HCT116 (cell line): ENCODE results near the gene ERC2. TPM values are rescaled to one million over a fixed set of nuclear protein-coding genes. Genes with fewer than 3 reads are reported as not detected.

Source experiments
- ATAC-seq: fragments of 200-7000 bp; cut with Tn5 transposase; 2 replicates; pipeline ENCODE4 v1.9.1; 2020; ENCODE audit warnings: mild to moderate bottlenecking, moderate library complexity
- BruUV-seq: library from RNA; stranded (reverse); fragments of 400-500 nt; replicated peaks from 2 replicates; lab custom pipeline; 2021; lab: Mats Ljungman, UMichigan
- CTCF ChIA-PET: fragments of 300-600 bp; sonication (Branson Sonifier 250); formaldehyde crosslinking; loops from one replicate; lab custom pipeline; 2021; ENCODE audit warnings: antibody characterized with exemption; lab: Charles Lee
- POLR2A ChIA-PET: fragments of 300-600, 350-600 bp; sonication (Branson Sonifier 250); formaldehyde crosslinking; loops from one replicate; lab custom pipeline; 2021; ENCODE audit warnings: antibody characterized with exemption; lab: Charles Lee
- RAD21 ChIA-PET, 2 experiments: fragments of 300-600 bp; sonication (Branson Sonifier 250); formaldehyde crosslinking; loops; one replicate each; lab custom pipeline; 2023; ENCODE audit warnings: low total read pairs in 2 of 2; ENCODE audit not compliant: uncharacterized antibody in 2 of 2, unreplicated experiment in 2 of 2, low non-redundant PET in 1 of 2; lab: Charles Lee
- DNase-seq: peaks from one replicate; pipeline ENCODE4 v3.0.0-alpha.2; 2010; ENCODE audit warnings: low read depth, low spot score
- H2AFZ ChIP-seq: fragments of 200-600 bp; shearing (Covaris generic), sonication (generic); 2 replicates; pipeline ENCODE4 v1.6.1; 2017; ENCODE audit warnings: low read depth, mixed run types, mixed read lengths, antibody characterized with exemption, low read length; ENCODE audit not compliant: poor library complexity, severe bottlenecking
- H3K27ac ChIP-seq: 2 replicates; pipeline ENCODE4 v1.5.1; 2012; ENCODE audit warnings: low read depth, low read length
- H3K27me3 ChIP-seq: fragments of 200-600 bp; sonication (generic); 2 replicates; pipeline ENCODE4 v1.6.1; 2016; ENCODE audit warnings: mixed run types, low read length, mixed read lengths; ENCODE audit not compliant: insufficient read depth
- H3K36me3 ChIP-seq, 2 experiments: fragments of 200-500 bp in 1 of 2; fragments of 200-600 bp in 1 of 2; sonication (Bioruptor generic) in 1 of 2; sonication (generic) in 1 of 2; 2 replicates each; pipeline versions ENCODE4 v1.5.1 to v1.6.1; 2014 to 2016; ENCODE audit warnings: low read length in 2 of 2, inconsistent platforms in 1 of 2, mixed read lengths in 1 of 2, mixed run types in 1 of 2; ENCODE audit not compliant: insufficient read depth in 2 of 2, control insufficient read depth in 1 of 2
- H3K4me1 ChIP-seq, 2 experiments: fragments of 200-600 bp in 1 of 2; sonication (generic) in 1 of 2; 2 replicates each; pipeline versions ENCODE4 v1.5.1 to v1.6.1; 2012 to 2017; ENCODE audit warnings: low read length in 2 of 2, inconsistent platforms in 1 of 2, mild to moderate bottlenecking in 1 of 2, mixed read lengths in 1 of 2, mixed run types in 1 of 2, moderate library complexity in 1 of 2; ENCODE audit not compliant: insufficient read depth in 2 of 2, control insufficient read depth in 1 of 2
- H3K4me2 ChIP-seq: fragments of 200-600 bp; sonication (generic); 2 replicates; pipeline ENCODE4 v1.6.1; 2017; ENCODE audit warnings: mixed run types, low read length, mixed read lengths
- H3K4me3 ChIP-seq, 2 experiments: fragments of 200-600 bp in 1 of 2; sonication (generic) in 1 of 2; replicated peaks in 1 of 2; 2 replicates each; pipeline ENCODE4 v1.5.1; 2011 to 2016; ENCODE audit warnings: low read length in 2 of 2, control low read depth in 1 of 2, low read depth in 1 of 2, mild to moderate bottlenecking in 1 of 2, mixed read lengths in 1 of 2, mixed run types in 1 of 2
- H3K79me2 ChIP-seq: fragments of 200-600 bp; sonication (generic); 2 replicates; pipeline ENCODE4 v1.6.1; 2017; ENCODE audit warnings: mild to moderate bottlenecking, mixed run types, low read length, moderate library complexity, mixed read lengths; ENCODE audit not compliant: insufficient read depth
- H3K9ac ChIP-seq: fragments of 200-600 bp; sonication (generic); 2 replicates; pipeline ENCODE4 v1.6.1; 2016; ENCODE audit warnings: low read length, mixed read lengths
- H3K9me2 ChIP-seq: fragments of 200-600 bp; sonication (generic), shearing (Covaris generic); 2 replicates; pipeline ENCODE4 v1.6.1; 2017; ENCODE audit warnings: mixed run types, mild to moderate bottlenecking, moderate library complexity; ENCODE audit not compliant: insufficient read depth
- H3K9me3 ChIP-seq, 2 experiments: fragments of 200-500 bp in 1 of 2; fragments of 200-600 bp in 1 of 2; sonication (Bioruptor generic) in 1 of 2; sonication (generic) in 1 of 2; 2 replicates each; pipeline ENCODE4 v1.6.1; 2014 to 2017; ENCODE audit warnings: low read length in 2 of 2, mixed read lengths in 2 of 2, inconsistent platforms in 1 of 2, low read depth in 1 of 2, mild to moderate bottlenecking in 1 of 2, mixed run types in 1 of 2, moderate library complexity in 1 of 2; ENCODE audit not compliant: control insufficient read depth in 1 of 2, insufficient read depth in 1 of 2
- H4K20me1 ChIP-seq: fragments of 200-600 bp; sonication (generic), shearing (Covaris generic); 2 replicates; pipeline ENCODE4 v1.6.1; 2017; ENCODE audit warnings: mixed run types, mild to moderate bottlenecking, moderate library complexity; ENCODE audit not compliant: insufficient read depth
- CBX3 ChIP-seq: IDR thresholded peaks from 2 replicates; pipeline ENCODE4 v1.6.1; 2012; ENCODE audit warnings: low read depth
- EGR1 ChIP-seq: IDR thresholded peaks from 2 replicates; pipeline ENCODE4 v1.6.1; 2012; ENCODE audit warnings: low read depth
- ELF1 ChIP-seq: IDR thresholded peaks from 2 replicates; pipeline ENCODE4 v1.6.1; 2012; ENCODE audit warnings: low read depth, borderline replicate concordance
- EZH2phosphoT487 ChIP-seq: fragments of 200-600 bp; IDR thresholded peaks from 2 replicates; pipeline ENCODE4 v1.6.1; 2018; ENCODE audit warnings: antibody characterized with exemption, borderline replicate concordance
- FOSL1 ChIP-seq: IDR thresholded peaks from 2 replicates; pipeline ENCODE4 v1.6.1; 2012; ENCODE audit warnings: low read depth
- JUND ChIP-seq: IDR thresholded peaks from 2 replicates; pipeline ENCODE4 v1.6.1; 2012
- POLR2A ChIP-seq: IDR thresholded peaks from 2 replicates; pipeline ENCODE4 v1.7.0; 2011; ENCODE audit warnings: borderline replicate concordance; ENCODE audit not compliant: insufficient read depth, insufficient read length; ENCODE audit errors: extremely low read depth
- POLR2AphosphoS5 ChIP-seq: IDR thresholded peaks from 2 replicates; pipeline ENCODE4 v1.6.1; 2011; ENCODE audit warnings: mild to moderate bottlenecking, low read depth, low read length, moderate library complexity
- RAD21 ChIP-seq: IDR thresholded peaks from 2 replicates; pipeline ENCODE4 v1.6.1; 2012; ENCODE audit warnings: low read depth, mild to moderate bottlenecking
- SIN3A ChIP-seq: IDR thresholded peaks from 2 replicates; pipeline ENCODE4 v1.6.1; 2012; ENCODE audit warnings: low read depth
- SP1 ChIP-seq: IDR thresholded peaks from 2 replicates; pipeline ENCODE4 v1.6.1; 2012; ENCODE audit warnings: low read depth
- TCF7L2 ChIP-seq: IDR thresholded peaks from 2 replicates; pipeline ENCODE4 v1.7.0; 2011; ENCODE audit warnings: borderline replicate concordance, inconsistent platforms; ENCODE audit not compliant: insufficient read depth, insufficient read length; ENCODE audit errors: extremely low read depth
- YY1 ChIP-seq: IDR thresholded peaks from 2 replicates; pipeline ENCODE4 v1.6.1; 2011; ENCODE audit warnings: low read length, low read depth, moderate library complexity, mild to moderate bottlenecking; ENCODE audit not compliant: insufficient replicate concordance; ENCODE audit errors: extremely low read depth
- ZFX ChIP-seq: fragments of 450-650 bp; IDR thresholded peaks from 2 replicates; pipeline ENCODE4 v1.6.1; 2017
- ZNF274 ChIP-seq: fragments of 200-500 bp; sonication (Bioruptor generic); IDR thresholded peaks from 2 replicates; pipeline ENCODE4 v1.6.1; 2014; ENCODE audit warnings: mild to moderate bottlenecking, low read depth, low read length, inconsistent platforms
- intact Hi-C: fragments of 100-400 bp; cut with micrococcal nuclease; formaldehyde crosslinking; loops from 2 replicates; pipeline ENCODE4 v1.10.0; 2022
- total RNA-seq: library from RNA; stranded (reverse); gene quantifications from one replicate; pipeline ENCODE4 v1.2.1, GENCODE V29; 2021; ENCODE audit not compliant: unreplicated experiment
- TF ChIP-seq, protein P1 (sequence below): IDR thresholded peaks from 2 replicates; pipeline ENCODE4 v1.6.1; 2011; ENCODE audit warnings: mild to moderate bottlenecking, low read length, moderate library complexity; ENCODE audit not compliant: insufficient replicate concordance; ENCODE audit errors: extremely low read depth
- TF ChIP-seq, protein P2 (sequence below): IDR thresholded peaks from 2 replicates; pipeline ENCODE4 v1.6.1; 2012

ERC2 gene
- total RNA-seq, 1 experiment from 2014 or later: not detected

DNA sequence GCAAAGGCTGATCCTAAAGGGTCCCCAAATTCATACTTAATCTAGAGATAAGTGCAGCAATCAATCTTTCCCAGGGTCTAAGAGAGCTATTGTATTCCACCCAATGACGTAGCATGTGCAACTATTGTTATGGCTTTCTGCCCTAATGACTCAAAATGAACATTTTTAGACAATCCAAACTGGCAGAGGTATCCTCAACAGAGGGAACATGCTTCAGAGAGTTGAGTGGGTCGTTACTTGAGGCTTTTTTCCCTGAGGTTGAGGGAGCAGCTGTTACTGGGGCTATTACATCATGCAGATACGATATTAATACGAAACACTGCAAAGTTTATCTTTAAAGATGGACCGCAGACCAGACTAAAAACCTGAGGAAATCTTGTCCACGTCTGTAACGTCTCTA lies 702.9 kb downstream of the ERC2 start:
- intact Hi-C loops: no loop called here
- POLR2A ChIA-PET: no interaction called here
- no peak for TF ChIP-seq ELF1
- no peak for TF ChIP-seq CBX3
- no peak for TF ChIP-seq YY1
- no peak for TF ChIP-seq JUND
- no peak for TF ChIP-seq EZH2phosphoT487
- no peak for TF ChIP-seq ZNF274
- TF ChIP-seq FOSL1: no peak
- TF ChIP-seq, all 23 proteins: peak for 0
- ChIA-PET CTCF (no interaction called here), RAD21 (no interaction called here)
- DNase-seq: no peak
- H4K20me1 ChIP-seq: no peaks in the 10 kb centered on the region
- H3K4me2 ChIP-seq: no peak overlapping the region
- H3K27ac ChIP-seq: no peak overlapping the region
- H2AFZ ChIP-seq: no peak overlapping the region
- no peak overlapping the region for H3K4me3 ChIP-seq
- no peaks in the 10 kb centered on the region for H3K27me3 ChIP-seq
- H3K36me3 ChIP-seq: no peaks in the 10 kb centered on the region
- ATAC-seq: no peak
- no TSS peak for BruUV-seq
- H3K9ac ChIP-seq: no peak overlapping the region
- H3K79me2 ChIP-seq: no peaks in the 10 kb centered on the region
- H3K4me1 ChIP-seq: no peaks in the 10 kb centered on the region
- no peaks in the 10 kb centered on the region for H3K9me2 ChIP-seq
- H3K9me3 ChIP-seq: no peaks in the 10 kb centered on the region; a peak in 1 of 4 replicates

DNA sequence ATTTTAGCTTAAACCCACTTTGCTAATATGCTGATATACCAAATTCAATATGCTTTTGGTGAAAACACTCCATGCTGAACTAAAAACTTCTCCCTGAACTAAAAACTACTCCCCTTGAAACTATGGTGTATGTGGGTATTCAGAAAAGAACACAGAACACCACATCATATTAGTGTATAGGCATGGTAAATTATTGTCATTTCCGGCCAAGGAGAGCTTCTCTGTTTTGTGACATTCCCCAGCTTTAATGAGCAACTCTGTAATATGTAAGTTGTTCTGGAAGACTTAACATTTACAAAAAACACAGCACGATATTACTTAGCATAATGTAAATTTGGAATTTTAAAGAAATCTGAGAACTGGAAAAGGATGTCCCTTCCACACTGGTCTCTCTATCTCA lies 711.3 kb downstream of the ERC2 start:
- DNase-seq (no peak), ATAC-seq (no peak)
- Histone ChIP-seq H3K4me2 (no peak overlapping the region), H2AFZ (no peak overlapping the region), H3K9ac (no peak overlapping the region), H3K4me3 (no peak overlapping the region), H3K36me3 (no peaks in the 10 kb centered on the region), H3K27me3 (no peaks in the 10 kb centered on the region), H3K79me2 (no peaks in the 10 kb centered on the region), H3K9me3 (0 out of 4 replicates have a peak, but pooled peaks cover 0 to 3% of the 10 kb centered on the region in 2 experiments), H4K20me1 (no peaks in the 10 kb centered on the region), H3K4me1 (no peaks in the 10 kb centered on the region), H3K27ac (no peak overlapping the region), H3K9me2 (no peaks in the 10 kb centered on the region)
- BruUV-seq: no TSS peak
- ChIA-PET POLR2A (no interaction called here), CTCF (no interaction called here), RAD21 (no interaction called here)
- intact Hi-C loops: no loop called here
- no peak for TF ChIP-seq POLR2A
- TF ChIP-seq EGR1: no peak
- TF ChIP-seq ELF1: no peak
- no peak for TF ChIP-seq SIN3A
- no peak for TF ChIP-seq CBX3
- no peak for TF ChIP-seq FOSL1
- TF ChIP-seq SP1: no peak
- TF ChIP-seq ZNF274: no peak
- TF ChIP-seq, protein P1, sequence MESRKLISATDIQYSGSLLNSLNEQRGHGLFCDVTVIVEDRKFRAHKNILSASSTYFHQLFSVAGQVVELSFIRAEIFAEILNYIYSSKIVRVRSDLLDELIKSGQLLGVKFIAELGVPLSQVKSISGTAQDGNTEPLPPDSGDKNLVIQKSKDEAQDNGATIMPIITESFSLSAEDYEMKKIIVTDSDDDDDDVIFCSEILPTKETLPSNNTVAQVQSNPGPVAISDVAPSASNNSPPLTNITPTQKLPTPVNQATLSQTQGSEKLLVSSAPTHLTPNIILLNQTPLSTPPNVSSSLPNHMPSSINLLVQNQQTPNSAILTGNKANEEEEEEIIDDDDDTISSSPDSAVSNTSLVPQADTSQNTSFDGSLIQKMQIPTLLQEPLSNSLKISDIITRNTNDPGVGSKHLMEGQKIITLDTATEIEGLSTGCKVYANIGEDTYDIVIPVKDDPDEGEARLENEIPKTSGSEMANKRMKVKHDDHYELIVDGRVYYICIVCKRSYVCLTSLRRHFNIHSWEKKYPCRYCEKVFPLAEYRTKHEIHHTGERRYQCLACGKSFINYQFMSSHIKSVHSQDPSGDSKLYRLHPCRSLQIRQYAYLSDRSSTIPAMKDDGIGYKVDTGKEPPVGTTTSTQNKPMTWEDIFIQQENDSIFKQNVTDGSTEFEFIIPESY: no peak
- TF ChIP-seq EZH2phosphoT487: no peak
- TF ChIP-seq POLR2AphosphoS5: no peak
- TF ChIP-seq JUND: no peak
- TF ChIP-seq YY1: no peak
- TF ChIP-seq RAD21: no peak
- no peak for TF ChIP-seq ZFX
- TF ChIP-seq, protein P2, sequence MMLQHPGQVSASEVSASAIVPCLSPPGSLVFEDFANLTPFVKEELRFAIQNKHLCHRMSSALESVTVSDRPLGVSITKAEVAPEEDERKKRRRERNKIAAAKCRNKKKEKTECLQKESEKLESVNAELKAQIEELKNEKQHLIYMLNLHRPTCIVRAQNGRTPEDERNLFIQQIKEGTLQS: no peak
- no peak for TF ChIP-seq TCF7L2
